Measurements from ENCODE around the gene PARD3.

The PARD3 gene

GRCh38 chr10:34107626-34108516 lies 707.2 kb downstream of the PARD3 start:
- no peak for DNase-seq

DNA sequence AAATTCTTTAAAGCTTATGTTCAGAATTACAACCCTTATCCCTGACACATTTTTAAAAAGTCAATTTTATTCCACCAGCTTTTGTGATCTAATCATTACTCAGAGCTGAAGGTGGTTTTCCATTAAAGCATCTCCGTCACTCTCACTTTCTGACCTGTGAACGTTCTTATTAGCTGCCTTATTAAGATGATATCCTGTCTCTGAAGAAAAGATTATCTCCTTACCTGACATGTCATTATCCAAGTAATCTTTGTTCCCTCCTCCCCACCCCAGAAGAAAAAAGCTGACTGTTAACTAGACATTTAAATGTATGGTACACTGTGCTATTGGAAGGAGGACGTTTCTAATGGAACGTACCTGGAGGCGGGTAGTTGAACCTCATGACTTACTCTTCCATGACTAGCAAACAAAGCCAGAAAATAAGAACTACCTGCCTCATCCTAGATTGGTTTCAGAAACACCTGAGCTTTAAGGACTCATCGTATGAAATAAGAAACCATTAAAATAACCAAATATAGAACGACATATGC lies 708.7 kb downstream of the PARD3 start:
- DNase-seq: no peak

- no peak for DNase-seq
Measured at GRCh38 chr10:34104829-34105572, 710.1 kb downstream of the PARD3 start.

- no peak for DNase-seq
Measured at GRCh38 chr10:34102893-34103506, 712.1 kb downstream of the PARD3 start.

GRCh38 chr10:34102237-34102673 lies 712.8 kb downstream of the PARD3 start:
- DNase-seq: no peak

DNA sequence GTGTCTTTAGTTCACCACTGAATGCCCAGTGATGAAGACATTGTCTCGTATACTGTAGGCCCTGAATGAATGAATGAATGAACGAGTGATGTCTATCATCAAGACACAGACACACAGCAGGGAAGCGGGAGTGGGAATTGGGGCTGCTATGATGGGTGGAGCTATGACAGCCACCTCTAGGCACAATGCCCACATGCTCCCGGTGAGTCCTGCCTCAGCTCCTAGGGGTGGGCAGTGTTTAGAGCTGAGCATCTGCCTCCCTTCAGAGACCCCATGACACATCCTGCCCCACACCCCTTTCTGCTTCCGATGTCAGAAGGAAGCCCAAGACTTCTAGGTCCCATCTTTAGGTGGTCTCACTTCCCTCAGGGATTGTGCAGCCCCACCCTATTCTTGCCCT lies 714.1 kb downstream of the PARD3 start:
- DNase-seq: no peak

- DNase-seq: no peak
Measured at GRCh38 chr10:34098821-34099567, 716.1 kb downstream of the PARD3 start.

DNA sequence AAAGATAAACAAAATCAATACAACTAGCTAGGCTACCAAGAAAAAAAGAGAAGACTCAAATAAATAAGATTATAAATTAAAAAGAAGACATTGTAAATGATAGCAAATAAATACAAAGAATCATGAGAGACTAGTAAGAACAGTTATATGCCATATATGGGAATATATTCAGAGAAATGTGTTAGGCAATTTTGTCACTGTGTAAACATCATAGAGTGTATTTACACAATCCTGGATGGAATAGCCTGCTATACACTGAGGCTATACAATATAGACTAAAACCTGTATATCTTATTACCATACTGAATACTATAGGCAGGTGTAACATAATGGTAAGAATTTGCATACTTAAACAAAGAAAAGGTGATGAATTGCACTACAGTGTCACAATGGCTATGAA lies 717.4 kb downstream of the PARD3 start:
- DNase-seq: no peak

DNA sequence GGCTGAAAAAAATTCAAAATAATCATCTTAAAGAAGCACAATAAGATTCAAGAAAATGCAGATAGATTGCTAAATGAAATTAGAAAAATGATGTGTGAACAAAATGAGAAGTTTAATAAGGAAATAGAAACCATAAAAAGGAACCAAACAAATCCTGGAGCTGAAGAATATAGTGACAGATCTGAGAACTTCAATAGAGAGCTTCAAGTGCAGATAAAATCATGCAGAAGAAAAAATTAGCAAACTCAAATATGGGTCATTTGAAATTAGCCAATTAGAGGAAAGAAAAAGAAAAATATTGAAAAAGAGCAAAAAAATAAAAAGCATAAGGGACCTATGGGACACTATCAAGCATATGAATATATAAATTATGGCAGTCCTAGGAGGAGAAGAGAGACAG lies 720.1 kb downstream of the PARD3 start:
- DNase-seq: no peak

- DNase-seq: no peak
Measured at GRCh38 chr10:34094146-34094696, 720.9 kb downstream of the PARD3 start.

DNA sequence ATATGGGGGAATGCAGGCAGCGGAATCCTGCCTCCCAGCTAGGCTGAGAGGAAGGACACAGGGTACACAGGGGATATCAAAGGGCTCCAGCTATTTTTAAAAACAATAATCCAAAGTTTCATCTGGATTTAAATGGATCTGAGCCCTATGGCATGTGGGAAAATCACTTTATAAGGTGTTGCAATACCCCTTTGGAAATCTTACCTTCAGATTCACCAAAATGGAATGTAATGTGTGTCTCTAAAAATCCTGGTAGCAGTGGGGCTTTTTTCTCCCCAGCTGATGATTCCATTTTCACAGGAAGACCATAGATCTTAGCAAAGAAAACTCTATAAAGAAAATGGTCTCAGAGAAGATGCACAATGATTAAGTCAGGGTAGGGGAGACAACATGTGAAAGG lies 722.2 kb downstream of the PARD3 start:
- DNase-seq: no peak

DNA sequence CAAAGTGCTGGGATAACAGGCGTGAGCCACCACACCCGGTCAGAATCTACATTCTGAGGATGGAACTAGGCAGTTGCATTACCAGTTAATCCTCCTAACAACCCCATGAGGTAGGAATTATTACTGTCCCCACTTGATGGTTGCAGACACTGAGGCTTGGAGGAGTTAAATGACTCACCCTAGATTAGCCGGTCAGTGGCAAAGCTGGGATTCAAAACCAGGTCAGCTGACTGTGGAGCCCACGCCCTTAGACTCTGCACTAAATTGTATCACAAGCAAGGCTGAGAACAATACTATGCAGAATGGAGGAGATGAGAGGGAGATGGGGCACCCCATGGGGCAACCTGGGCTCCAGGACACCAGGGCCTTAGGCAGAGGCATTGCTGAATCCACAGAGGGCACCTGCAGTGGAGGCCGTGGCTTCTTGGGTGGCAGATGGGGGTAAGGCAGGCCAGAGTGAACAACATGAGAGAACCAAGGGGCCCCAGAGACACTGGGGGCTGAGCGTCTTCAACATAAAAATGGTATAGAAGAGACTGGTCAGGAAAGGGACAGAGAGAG lies 723.4 kb downstream of the PARD3 start:
- DNase-seq: no peak

- no peak for DNase-seq
Measured at GRCh38 chr10:34089253-34089652, 725.8 kb downstream of the PARD3 start.

GRCh38 chr10:34088208-34088794 lies 726.8 kb downstream of the PARD3 start:
- no peak for DNase-seq

DNA sequence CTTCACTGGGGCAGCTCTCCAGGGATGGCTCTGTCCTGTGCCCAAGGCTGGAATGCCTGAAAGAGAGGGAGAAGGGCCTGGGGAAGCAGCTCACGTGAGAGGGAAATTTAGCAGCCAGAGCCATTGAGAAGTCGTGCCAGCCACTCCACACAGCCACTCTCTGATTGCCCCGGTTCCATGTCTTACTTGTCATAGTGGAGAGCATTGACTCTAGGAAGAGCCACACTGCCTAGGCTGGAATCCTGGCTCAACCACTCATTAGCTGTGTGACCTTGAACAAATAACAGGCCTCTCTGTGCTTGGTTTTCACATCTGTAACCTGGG lies 728.0 kb downstream of the PARD3 start:
- no peak for DNase-seq

- no peak for DNase-seq
Measured at GRCh38 chr10:34083567-34083966, 731.5 kb downstream of the PARD3 start.

DNA sequence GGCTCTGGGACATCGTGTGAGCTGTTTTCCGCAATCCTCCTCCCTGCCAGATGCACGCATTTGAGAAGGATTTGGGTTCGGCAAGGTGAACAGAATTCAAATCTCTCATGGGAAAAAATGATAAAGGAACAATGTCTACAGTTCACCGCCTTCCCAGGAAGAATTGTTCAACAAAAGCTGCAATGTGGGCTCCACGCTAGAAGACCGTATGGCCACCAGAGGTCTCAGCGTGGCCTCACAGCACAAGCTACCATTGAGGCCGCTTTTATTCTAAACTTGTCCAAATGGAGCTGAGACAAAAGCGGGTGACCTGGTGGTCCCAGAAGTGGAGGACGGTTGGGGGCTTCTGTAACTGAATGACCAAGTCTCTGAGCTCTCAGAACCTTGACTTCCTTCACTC lies 733.1 kb downstream of the PARD3 start:
- no peak for DNase-seq

DNA sequence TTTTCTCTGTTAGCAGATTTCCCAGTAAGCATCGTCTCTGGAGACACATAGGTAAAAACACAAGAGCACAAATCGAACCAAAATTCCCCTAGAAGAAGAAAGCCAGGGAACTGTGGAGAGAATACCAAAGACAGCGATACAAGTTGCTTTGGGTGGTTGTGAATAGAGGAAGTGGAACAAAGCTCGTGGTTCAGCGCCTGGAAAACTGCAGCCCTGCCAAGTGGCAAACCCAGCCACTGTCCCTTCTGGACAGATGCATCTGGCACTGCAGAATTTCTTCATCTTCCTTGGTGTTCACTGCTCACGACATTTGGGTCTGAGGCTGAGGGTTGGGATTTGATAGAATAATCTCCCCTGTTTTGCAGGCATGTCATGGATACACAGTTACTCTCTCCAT lies 733.8 kb downstream of the PARD3 start:
- DNase-seq: no peak

GRCh38 chr10:34080485-34081346 lies 734.4 kb downstream of the PARD3 start:
- no peak for DNase-seq

DNA sequence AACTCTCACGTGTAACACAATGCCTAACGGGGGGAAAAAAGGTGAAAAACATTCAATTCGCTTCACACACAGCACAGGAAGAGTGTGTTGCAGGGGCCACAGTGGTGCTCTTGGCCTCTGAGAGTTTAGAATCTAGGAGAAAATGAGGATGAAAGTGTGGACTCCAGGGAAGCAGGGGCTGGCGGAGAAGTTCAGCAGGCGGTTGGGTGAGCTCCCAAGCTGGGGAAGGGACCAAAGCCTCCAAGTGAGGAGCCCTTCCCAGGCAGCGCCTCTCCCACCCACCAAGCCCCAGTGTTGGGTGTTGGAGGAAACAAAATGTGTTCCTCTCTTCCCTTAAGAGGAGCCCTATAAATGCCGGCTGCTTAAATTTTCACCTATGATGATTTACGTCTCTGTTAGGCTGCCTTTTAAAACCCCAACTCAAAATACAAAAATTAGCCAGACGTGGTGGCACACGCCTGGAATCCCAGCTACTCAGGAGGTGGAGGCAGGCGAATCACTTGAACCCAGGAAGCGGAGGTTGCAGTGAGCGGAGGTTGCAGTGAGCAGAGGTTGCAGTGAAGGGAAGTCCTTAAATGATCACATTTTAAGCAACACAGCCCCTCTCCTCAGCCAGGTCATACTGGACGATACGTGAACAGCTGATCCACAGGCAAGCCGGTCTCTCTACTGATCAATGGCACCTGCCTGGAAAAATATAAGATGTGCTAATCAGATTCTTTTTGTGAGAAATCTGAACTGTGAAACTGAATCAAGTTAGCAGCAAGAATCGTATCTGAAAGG lies 735.2 kb downstream of the PARD3 start:
- no peak for DNase-seq
